ENCODE results near the gene HEG1. TPM values are rescaled to one million over a fixed set of nuclear protein-coding genes. Genes with fewer than 3 reads are reported as not detected.

The HEG1 gene
- 23.9 and 25.6 TPM in 2 replicates for total RNA-seq (2012; rRNA removed)
- polyA plus RNA-seq (2012; rRNA removed): 36.3 and 43.4 TPM in 2 replicates
- 26.1 and 37.9 TPM in 2 replicates for polyA plus RNA-seq (2012; cell fraction: cytosol; rRNA removed)
- polyA plus RNA-seq (2012; cell fraction: nucleus; rRNA removed; ENCODE audit: low replicate concordance): 30.7 and 53.5 TPM in 2 replicates
- Bru-seq, nascent RNA: percentile 99 among the genes with signal in this experiment
- percentile 99 among the genes with signal in this experiment for BruChase-seq, experiment 1, labeled RNA remaining after a 6-hour chase
- BruChase-seq, experiment 2, labeled RNA remaining after a 2-hour chase: percentile 99 among the genes with signal in this experiment
- long read RNA-seq, full-length matches to known transcripts: 2 of 160 reads
- long read RNA-seq, partial matches to known transcripts: 21 of 160 reads
- long read RNA-seq, other reads (novel, unspliced or antisense): 137 of 160 reads

GRCh38 chr3:125055913-125056745 is at the start of gene HEG1:
TSS of gene HEG1 (minus strand) at chr3:125055997. CDS start at chr3:125055890, 107 bp downstream.
- ATAC-seq (ENCODE audit: low read depth) (peak; percentile 73), DNase-seq (peak; percentile 77)
- Histone ChIP-seq H3K14ac (replicated peaks; ENCODE audit: low read depth, low read length) (peak within 1 kb of the TSS; percentile 80), H3K4me3 (ENCODE audit: insufficient read depth, low read depth, low read length) (peak within 1 kb of the TSS; percentile 96), H3K9me1 (ENCODE audit: insufficient read depth, low read length) (peaks cover 23% of the 10 kb centered on the region), H2BK5ac (ENCODE audit: low read depth, low read length, poor library complexity, severe bottlenecking) (peak within 1 kb of the TSS; percentile 95), H4K8ac (ENCODE audit: low read depth in 2 of 2, low read length in 2 of 2) (peak within 1 kb of the TSS; percentile 19 to 70; a peak in 3 of 4 replicates), H2BK120ac (ENCODE audit: low read depth, low read length) (peak within 1 kb of the TSS; percentile 86), H3K23ac (ENCODE audit: low read depth, low read length) (peak within 1 kb of the TSS; percentile 86), H4K20me1 (ENCODE audit: insufficient read depth, low read length) (peaks cover 30% of the 10 kb centered on the region), H4K5ac (ENCODE audit: low read depth, low read length) (peak within 1 kb of the TSS; percentile 76), H3K27ac (ENCODE audit: insufficient read depth, low read length) (peak within 1 kb of the TSS; percentile 94), H2BK20ac (ENCODE audit: low read depth, low read length) (peak within 1 kb of the TSS; percentile 87), H3K18ac (ENCODE audit: low read depth, low read length) (peak within 1 kb of the TSS; percentile 91), H3K4ac (ENCODE audit: low read depth, low read length) (peak within 1 kb of the TSS; percentile 83), H3K4me1 (ENCODE audit: control insufficient read depth, insufficient read depth, low read length) (peaks cover 32% of the 10 kb centered on the region), H2BK15ac (ENCODE audit: low read depth, low read length) (peak within 1 kb of the TSS; percentile 88), H2AFZ (replicated peaks; ENCODE audit: low read length, poor library complexity) (peak within 1 kb of the TSS; percentile 79), H4K91ac (ENCODE audit: insufficient read depth, low read depth, low read length) (peak within 1 kb of the TSS; percentile 84), H3K79me1 (ENCODE audit: low read depth in 1 of 2, low read length in 2 of 2) (peaks cover 11 to 36% of the 10 kb centered on the region in 2 experiments; a peak in 3 of 4 replicates), H3K9me3 (ENCODE audit: control insufficient read depth, insufficient read depth, low read length) (no peaks in the 10 kb centered on the region), H2AK9ac (replicated peaks; ENCODE audit: low read depth, low read length, poor library complexity) (peak within 1 kb of the TSS; percentile 81), H3K9ac (ENCODE audit: low read depth, low read length) (peak within 1 kb of the TSS; percentile 94), H2AK5ac (ENCODE audit: low read depth, low read length) (peak within 1 kb of the TSS; percentile 82), H3K36me3 (ENCODE audit: control insufficient read depth, insufficient read depth, low read length) (peaks cover 5% of the 10 kb centered on the region; the same call in 1 of the 2 replicates), H3K27me3 (ENCODE audit: control insufficient read depth, insufficient read depth, low read length) (no peaks in the 10 kb centered on the region), H3K56ac (ENCODE audit: extremely low read depth, insufficient read depth, low read length) (peak within 1 kb of the TSS; percentile 86), H3K4me2 (ENCODE audit: low read depth, low read length) (peak within 1 kb of the TSS; percentile 95)
- BruUV-seq (replicated peaks): no TSS peak
- 0 out of 2 replicates have a peak, but pooled peaks have one; percentile 74 for TF ChIP-seq CHD1 (IDR thresholded peaks at IDR 0.05; ENCODE audit: low read depth, low read length)
- no peak for TF ChIP-seq RFX5 (IDR thresholded peaks at IDR 0.05; ENCODE audit: low read depth, low read length)
- 0 out of 2 replicates have a peak, but pooled peaks have one; percentile 17 for TF ChIP-seq FOS (IDR thresholded peaks at IDR 0.05; ENCODE audit: low read depth, low read length)
- no peak for TF ChIP-seq USF2 (IDR thresholded peaks at IDR 0.05; ENCODE audit: low read depth, low read length)
- TF ChIP-seq CEBPB (IDR thresholded peaks at IDR 0.05; ENCODE audit: low read depth, low read length): peak; percentile 66
- peak; percentile 34; the same call in 1 of the 2 replicates for TF ChIP-seq BHLHE40 (IDR thresholded peaks at IDR 0.05; ENCODE audit: low read depth, low read length)
- peak; percentile 84 for TF ChIP-seq MAZ (IDR thresholded peaks at IDR 0.05; ENCODE audit: borderline replicate concordance, low read depth, low read length)
- peak; percentile 81 for TF ChIP-seq MXI1 (IDR thresholded peaks at IDR 0.05; ENCODE audit: borderline replicate concordance, low read depth, low read length)
- peak; percentile 55; the same call in 1 of the 2 replicates for TF ChIP-seq POLR2A (IDR thresholded peaks at IDR 0.05; ENCODE audit: low read depth, low read length)
- TF ChIP-seq SMC3 (IDR thresholded peaks at IDR 0.05; ENCODE audit: low read depth, low read length): no peak
- no peak for TF ChIP-seq ELK1 (IDR thresholded peaks at IDR 0.05; ENCODE audit: borderline replicate concordance, low read depth, low read length)
- intact Hi-C loops (cut with micrococcal nuclease) (loop anchor here (1.0 to 2.0 kb wide), 3 partner anchors 47 to 383 kb away; partner anchors contain the start of gene ZNF148), in situ Hi-C loops (cut with MboI; ENCODE audit: low sequenced_read_pairs) (no loop called here), dilution Hi-C loops (cut with HindIII; ENCODE audit: low sequenced_read_pairs, unreplicated experiment) (no loop called here)
- ChIA-PET POLR2A (ENCODE audit: unreplicated experiment) (no interaction called here), CTCF (interaction anchor here (1.2 to 1.4 kb wide), 2 partner anchors 51 to 108 kb away, joined by 3 to 4 read pairs; no protein-coding TSS in a partner anchor)
- 1% methylated on average over 27 of the region's 67 CpGs; no CpG with 5 or more reads in 1 of the 2 experiments for WGBS, 2 experiments (ENCODE audit: extremely low coverage in 2 of 2, insufficient read length in 1 of 2)
